Measurements from ENCODE around the gene INF2.

INF2 gene

GRCh38 chr14:104677512-104678332 is 11.7 kb upstream of the INF2 start:
- DNase-seq = peak; percentile 77

- DNase-seq = no peak
Measured at GRCh38 chr14:104678346-104678745, 11.1 kb upstream of the INF2 start.

- no peak for DNase-seq
Measured at GRCh38 chr14:104678901-104679705, 10.3 kb upstream of the INF2 start.

GRCh38 chr14:104680056-104680805 is 9.2 kb upstream of the INF2 start:
- DNase-seq = no peak

- DNase-seq = no peak
Measured at GRCh38 chr14:104680806-104681688, 8.4 kb upstream of the INF2 start.

GRCh38 chr14:104681689-104682074 is 7.7 kb upstream of the INF2 start:
- DNase-seq = no peak

GRCh38 chr14:104682107-104682593 is 7.3 kb upstream of the INF2 start:
- no peak for DNase-seq

GRCh38 chr14:104683653-104684448 is 5.6 kb upstream of the INF2 start:
- no peak for DNase-seq

GRCh38 chr14:104684449-104684821 is 5.0 kb upstream of the INF2 start:
- no peak for DNase-seq

GRCh38 chr14:104685216-104685997 is 4.0 kb upstream of the INF2 start:
- DNase-seq = no peak

GRCh38 chr14:104685998-104686610 is 3.3 kb upstream of the INF2 start:
- DNase-seq = no peak

- no peak for DNase-seq
Measured at GRCh38 chr14:104686624-104687517, 2.5 kb upstream of the INF2 start.

GRCh38 chr14:104687601-104688504 is 1.6 kb upstream of the INF2 start:
- no peak for DNase-seq

GRCh38 chr14:104688505-104689108 is 811 bp upstream of the INF2 start:
- no peak for DNase-seq

- DNase-seq = no peak
Measured at GRCh38 chr14:104689881-104690711, 678 bp downstream of the INF2 start.

- no peak for DNase-seq
Measured at GRCh38 chr14:104690861-104691455, 1.5 kb downstream of the INF2 start.

Measured in stimulated activated CD4-positive, alpha-beta T cell treated with anti-CD3 and anti-CD28 coated beads, Interleukin-12 subunit alpha, Interleukin-12 subunit beta, amount 100 ng/mL, for 4 hours (primary cell).